HG03469 (cell line): ENCODE results near the gene NUDT14.

Experiments
- ATAC-seq: cut with Tn5 transposase; IDR thresholded peaks from one replicate; pipeline ENCODE4 v1.9.1; 2021; ENCODE audit warnings: mild to moderate bottlenecking, moderate library complexity, moderate number of reproducible peaks; ENCODE audit not compliant: unreplicated experiment

NUDT14 gene

DNA sequence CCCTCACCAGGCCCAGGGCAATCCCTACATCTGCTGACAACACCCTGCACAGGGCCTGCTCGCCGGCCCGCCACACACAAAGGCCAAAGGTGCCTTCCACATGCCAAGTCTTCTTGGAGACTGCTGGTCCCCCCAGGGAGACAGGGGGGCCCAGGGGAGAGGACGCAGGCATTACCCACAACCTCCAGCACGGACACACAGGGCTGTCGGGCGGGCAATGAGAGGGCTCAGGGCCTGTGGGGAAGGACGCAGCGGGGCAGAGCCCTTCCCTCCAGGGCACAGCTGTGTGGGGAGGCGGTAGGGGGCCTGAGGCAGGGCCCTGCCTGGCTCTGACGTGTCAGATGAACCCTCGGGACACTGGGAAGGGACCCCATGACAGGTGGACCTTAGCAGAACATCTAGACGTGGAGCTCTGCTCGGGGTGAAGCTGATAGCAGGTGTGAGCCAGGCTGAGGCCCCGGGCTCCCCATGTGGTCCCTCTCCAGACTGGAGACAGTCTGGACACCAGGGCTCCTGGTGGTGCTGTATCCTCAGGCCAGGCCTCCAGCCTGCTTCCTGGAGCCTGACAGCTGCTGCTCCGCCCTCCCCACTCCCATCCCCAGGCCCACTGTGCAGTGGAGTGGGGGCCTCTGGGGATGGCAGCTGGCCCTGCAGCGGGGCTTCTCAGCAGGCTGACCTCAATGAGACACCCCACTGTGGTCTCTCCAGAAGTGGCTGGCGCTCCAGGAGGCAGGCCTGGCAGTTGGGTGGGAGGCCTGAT is 31.6 kb upstream of the NUDT14 start:
- ATAC-seq: no peak

DNA sequence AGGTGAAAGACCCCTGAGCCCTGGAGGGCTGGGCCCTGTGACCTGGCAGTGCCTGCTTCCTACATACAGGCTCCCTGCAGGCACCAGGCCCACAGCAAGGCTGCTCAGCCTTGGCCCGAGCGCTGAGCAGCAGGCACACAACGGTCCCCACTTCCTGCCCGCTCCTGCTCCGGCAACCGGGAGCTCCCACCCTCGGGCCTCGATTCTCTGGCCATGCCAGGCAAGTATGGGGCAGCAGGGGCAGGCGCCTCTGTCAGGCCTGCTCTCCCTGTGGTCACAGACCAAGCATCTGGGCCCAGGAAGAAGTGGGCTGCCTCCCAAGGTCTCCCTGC is 30.6 kb upstream of the NUDT14 start:
- ATAC-seq: no peak

DNA sequence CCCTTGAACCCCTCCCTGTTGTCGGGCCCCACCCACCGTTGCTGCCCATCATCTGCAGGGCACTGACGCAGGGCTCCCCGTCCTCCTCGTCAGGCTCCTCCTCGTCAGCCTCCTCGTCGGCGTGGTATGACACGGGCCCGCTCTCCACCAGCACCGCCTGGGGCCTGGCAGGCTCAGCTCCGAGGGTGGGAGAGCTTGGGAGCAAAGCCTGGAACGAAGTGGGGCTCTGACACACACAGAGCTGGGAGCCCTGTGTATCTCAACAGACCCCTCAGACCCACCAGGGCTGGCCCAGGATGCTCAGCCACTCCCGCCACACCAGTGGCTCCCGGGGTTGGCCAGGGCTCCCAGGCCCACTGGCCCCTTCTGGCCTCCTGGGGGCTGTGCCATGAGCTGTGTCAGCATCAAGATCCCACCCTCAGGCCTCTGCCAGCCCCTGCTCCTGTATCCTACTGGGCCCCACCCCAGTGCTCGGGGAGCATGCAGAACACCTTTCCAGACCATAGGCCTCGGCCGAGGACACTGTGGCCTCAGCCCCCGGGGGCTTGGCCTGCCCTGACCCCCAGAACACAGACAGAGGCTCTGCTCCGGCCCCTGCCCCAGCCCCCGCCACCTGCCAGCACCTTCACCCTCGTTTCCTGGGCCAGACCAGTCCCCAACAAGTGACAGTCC is 30.1 kb upstream of the NUDT14 start:
- ATAC-seq: no peak

DNA sequence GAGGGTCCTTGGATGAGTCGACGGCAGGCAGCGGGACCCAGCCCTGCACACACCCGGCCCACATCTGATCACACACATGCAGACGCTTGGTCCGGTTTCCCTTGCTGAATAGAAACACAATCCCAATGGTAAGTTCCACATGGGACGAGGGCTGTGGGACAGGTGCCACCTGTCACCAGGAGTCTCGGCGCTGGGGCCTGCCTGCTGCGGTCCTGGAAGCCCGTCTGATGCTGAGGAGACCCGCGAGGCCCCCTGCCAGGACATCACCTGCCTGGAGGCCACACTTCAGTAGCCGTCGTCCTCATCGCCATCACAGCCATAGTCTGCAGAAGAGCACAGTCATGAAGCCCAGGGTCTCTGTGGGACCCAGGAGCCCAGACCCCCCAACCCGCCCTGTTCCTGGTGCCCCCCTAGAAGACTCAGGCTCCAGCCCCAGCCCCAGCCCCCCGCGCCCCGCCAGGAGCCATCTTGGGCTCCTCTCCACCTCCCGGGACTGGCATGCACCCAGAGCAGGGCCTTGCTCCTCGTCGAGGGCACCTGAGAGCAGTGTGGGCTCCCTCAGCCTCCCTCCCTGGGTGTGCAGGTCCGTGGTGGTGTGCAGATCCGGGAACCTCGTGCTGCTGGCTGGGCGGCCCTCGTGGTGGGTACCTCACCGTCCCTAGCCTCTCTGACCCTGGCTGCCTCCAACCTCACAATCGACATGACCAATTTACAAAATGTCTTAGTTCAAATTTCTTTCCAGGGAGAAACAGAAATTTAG is 29.3 kb upstream of the NUDT14 start:
- ATAC-seq: no peak

DNA sequence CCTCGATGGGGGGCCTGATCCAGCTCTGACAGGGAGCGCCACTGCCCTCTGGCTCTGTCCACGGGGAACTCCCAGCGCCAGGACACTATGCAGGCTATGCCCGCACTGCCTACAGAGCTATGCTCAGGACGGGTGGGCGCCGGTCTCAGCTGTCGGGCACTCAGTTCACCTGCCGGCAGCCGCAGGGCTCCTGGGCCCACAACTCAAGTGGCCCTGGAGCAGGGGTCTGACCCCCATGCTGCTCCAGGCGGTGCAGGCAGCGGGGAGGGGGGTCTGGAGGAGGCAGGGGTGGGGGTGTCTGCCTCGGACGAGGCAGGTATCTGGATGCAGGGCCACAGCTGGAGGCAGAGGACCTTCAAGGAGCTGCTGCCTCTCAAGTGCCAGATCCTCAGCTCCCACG is 28.5 kb upstream of the NUDT14 start:
- ATAC-seq: no peak

DNA sequence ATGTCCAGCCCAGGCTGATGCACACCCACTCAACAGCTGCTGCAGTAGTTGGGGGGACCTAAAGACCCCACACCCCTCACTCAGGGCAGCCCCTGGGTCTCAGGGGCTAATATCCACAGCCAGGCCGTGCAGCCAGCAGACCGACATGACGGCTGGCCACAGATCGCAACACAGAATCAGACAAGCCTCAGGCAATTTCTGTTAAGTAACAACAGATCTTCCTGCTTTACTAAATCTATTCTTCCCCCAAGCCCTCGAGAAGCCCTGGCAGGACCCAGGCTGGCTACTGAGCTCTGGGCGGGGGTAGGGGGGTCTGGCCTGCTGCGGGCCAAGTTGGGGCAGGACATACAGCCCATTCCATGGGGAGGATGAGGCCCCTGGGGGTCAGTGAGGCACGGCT is 28.0 kb upstream of the NUDT14 start:
- no peak for ATAC-seq

DNA sequence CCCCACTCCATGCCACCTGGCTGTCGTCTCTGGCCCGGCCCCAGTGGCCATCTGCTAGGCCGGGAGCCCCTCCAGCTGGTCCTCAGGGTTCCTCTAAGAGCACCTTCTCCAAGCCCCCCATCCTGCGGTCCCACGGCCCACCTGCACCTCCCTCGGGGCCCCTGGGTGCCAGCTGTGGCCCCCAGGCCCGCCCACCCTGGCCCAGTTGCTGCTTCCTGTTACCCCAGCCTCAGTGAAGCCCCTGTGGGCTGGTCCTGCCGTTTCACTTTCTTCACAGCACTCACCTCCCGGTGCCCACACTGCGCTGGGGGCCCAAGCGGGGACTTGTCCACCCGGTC is 27.6 kb upstream of the NUDT14 start:
- ATAC-seq: no peak

DNA sequence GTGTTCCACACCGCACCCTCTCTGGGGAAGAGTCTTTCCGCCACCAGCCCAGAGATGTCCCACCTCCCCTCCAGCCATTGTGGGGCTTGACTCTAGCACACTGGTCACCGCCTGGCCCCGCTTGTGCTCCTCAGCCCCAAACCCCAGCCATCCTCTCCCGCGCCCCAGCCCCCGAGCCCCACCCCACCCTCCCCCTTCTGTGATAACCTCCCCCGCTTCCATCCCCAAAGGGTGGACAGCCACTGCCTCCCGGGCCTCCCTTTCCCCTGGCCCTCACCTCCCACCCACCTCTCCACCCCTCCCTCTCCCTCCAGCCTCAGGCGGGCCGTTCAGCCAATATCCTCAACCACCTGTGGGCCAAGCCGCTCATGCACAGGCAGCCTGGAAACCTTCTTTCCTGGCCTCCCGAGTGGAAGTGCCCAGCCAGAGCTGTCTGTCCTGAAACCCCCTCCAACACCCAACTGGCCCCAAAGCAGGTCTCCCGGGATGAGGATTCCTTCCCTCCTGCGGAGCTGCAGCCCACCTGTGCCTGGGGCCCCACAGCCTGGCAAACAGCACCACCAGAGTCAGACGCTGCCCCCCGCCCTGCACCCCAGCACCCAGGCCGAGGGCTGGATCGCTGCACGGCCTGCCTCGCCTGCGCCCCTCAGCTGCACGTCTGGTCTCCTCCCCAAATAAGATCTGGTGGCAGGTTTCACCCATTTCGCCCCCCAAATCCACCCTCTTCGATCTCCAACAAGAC is 27.1 kb upstream of the NUDT14 start:
- ATAC-seq: no peak

DNA sequence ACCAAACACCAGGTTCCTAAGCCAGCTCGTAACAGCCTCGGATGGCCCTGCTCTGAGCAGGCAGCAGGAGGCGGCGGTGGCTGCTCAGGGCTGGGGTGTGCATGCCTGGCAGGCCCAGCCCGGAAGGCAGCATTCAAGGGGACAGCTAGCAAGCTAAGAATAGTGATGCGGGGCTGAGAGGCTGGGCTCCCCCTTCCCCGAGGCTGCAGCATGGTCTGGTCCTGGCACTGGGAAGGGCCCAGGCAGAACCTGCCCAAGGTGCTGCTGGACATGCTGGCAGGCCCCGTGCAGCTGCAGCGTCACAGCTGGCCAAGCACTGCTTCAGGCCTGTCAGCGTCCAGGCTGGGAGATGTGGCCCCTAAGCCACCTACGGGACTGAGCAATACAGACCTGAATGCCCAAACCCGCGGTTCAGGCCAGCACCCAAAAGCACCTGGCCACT is 26.4 kb upstream of the NUDT14 start:
- ATAC-seq: no peak

DNA sequence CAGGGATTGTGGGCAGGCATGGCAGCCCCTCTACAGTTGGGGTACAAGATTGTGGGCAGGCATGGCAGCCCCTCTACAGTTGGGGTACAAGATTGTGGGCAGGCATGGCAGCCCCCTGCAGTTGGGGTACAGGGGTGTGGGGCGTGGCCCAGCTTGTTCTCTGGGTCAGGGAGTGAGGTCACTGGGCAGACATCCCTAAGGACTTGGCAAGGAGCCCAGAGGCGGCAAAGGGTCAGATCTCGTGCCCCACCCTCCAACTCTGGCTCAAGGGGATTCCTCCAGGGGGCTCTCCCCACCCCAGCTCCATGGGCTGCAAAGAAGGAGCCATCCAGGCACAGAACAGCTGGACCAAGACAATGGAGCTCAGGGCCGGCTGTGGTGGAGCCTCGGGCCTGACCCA is 25.8 kb upstream of the NUDT14 start:
- no peak for ATAC-seq

DNA sequence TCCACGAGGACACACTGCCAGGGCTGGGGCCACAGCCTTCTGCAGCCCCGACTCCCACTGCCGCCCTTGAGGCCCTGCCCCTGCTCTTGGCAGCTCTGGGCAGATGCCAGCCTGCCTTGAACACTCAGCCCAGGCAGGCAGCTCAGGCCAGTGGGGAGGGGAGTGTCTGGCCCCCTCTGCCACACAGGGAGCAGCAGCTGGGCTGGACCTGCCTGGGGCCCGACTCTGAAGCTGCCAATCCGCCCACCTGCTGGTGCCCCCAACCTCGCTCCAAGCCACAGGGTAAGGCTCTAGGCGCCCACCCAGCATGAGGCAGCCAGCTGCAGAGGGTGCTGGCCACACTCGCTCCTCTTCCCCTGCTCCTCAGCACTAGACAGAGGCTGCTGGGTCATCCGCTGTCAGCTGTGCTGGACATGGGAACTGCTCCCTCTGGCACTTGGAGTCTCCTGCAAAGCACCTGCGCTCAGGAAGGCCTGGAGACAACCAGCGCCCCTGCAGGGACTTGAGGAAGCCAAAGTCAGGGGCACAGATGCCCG is 24.6 kb upstream of the NUDT14 start:
- ATAC-seq: no peak

DNA sequence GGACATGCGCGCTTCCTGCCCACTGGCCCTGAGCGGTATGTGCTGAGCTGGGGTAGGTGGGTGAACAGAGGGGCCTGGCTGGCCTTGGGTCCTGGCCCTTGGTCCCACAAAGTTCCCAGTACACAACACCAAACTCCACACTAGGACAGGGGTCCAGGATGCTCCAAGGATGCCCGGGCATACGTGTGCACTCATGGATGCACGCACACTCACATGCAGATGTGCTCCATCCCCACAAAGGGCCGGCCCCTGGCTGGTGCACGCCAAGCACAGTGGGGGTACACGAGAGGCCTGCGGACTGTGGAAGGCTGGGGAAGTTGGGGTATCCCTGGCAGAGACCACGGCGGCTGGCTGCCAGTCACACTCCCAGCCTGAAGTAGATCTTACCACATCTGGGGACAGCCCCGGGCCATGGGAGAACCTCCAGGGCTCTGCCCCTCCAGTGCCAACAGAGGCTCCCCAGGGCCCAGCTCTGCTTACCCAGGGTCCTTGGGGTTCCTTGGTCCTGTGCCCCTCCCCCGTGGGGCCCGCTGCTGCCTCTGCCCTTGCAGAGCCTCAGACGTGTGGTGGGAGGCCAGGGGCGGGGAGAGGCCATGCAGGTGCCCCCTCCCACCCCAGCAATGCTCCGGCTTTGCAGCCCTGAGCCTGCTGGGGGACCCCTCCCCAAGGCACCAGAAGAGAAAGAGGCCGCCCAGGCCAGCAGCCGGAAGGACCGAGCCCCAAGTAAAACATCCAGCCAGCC is 24.0 kb upstream of the NUDT14 start:
- ATAC-seq: no peak

DNA sequence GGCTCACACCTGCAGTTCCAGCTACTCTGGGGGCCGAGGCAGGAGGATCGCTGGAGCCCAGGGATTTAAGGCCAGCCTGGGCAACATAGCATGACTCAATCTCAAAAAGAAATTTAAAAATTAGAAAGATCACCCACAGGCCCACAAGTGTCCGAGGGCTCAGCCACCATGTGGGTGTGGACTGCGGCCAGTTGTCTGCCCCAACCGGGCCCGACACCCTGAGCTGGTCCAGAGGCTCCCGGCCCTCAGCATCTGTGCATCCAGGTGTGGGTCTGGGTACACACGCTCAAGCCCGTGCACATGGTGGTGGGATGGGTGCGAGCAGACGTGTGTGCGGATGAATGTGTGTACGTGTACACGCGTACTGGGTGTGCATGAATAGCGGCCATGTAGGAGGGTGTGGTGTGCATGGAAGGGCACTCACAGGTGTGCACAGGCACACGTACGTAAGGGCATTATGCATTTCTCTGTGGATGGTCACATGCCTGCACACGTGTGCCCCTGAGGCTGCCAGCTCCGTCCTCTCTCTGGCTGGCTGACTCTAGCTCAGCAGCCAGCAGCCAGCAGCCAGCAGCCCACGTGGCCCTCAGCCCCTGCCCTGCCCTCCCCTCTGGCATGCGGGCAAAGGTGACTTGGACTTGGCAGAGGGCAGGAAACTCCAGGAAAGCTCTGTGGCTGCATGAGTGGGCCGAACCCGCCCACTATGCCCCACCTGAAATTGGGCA is 23.3 kb upstream of the NUDT14 start:
- ATAC-seq: no peak

DNA sequence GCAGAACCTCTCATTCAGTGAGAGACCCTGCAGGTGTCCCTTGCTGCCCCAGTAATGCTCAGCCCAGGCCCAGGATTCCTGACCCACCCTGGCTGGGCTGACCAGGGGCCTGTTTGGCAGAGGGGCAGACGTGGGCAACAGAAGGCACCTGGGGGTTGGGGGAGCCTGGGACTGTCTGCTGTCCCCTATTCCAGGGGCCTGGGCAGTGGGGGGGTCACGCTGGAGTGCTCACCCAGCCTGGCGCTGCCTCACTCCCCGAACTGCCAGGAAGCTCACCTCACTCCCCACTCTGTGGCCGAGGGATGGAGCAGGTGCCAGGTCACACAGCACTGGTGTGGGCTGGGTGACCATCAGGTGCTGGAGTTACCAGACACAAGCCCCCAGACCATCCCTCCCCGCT is 22.6 kb upstream of the NUDT14 start:
- no peak for ATAC-seq

DNA sequence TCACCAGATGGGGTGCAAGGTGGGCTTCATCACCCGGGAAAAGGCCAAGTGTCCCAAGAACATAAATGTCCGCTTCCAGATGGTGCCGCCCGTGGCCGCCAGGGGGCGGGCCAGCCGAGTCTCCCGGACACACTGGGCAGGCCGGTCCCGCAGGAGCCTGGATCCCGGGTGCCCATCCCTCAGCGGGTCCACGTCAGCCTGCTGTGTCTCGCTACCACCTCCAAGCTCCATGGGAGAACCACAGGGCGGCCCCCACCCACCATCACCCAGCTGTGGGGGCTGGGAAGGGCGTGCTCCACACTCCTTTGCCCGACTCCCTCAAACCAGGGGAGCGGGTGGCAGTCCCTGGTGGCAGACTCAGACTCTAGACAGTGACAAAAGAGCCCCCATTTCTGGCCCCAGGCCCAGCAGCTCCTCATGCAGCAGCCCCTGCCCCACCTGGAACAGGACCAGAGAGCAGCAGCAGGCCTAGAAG is 22.0 kb upstream of the NUDT14 start:
- ATAC-seq: no peak

DNA sequence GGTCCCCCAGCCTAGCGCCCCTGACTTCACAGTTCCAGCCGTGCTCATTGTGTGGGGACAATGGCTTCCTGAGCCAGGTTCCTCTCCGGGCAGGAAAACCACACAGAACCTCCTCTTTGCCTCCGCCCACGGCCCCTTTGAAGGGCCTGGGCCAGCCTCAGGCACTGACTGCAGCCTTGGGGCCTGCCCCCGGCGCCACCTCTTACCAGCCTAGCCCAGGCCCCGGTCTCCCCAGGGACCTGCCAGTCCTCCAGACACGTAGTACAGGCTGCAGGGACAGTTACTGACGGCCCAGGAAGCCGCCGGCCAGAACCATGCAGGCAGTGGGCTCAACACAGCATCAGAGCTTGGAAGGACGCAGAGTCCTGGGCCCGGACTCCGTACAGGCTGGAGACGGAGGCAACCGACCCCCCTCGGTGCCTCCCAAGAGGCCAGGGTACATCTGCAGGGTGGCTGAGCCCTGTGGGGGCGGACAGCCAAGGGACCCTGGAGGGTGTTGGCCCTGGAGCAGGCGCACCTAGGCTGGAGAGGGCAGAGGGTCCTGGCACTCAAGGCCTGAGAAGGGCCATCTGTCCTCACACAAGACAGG is 20.9 kb upstream of the NUDT14 start:
- ATAC-seq: no peak

DNA sequence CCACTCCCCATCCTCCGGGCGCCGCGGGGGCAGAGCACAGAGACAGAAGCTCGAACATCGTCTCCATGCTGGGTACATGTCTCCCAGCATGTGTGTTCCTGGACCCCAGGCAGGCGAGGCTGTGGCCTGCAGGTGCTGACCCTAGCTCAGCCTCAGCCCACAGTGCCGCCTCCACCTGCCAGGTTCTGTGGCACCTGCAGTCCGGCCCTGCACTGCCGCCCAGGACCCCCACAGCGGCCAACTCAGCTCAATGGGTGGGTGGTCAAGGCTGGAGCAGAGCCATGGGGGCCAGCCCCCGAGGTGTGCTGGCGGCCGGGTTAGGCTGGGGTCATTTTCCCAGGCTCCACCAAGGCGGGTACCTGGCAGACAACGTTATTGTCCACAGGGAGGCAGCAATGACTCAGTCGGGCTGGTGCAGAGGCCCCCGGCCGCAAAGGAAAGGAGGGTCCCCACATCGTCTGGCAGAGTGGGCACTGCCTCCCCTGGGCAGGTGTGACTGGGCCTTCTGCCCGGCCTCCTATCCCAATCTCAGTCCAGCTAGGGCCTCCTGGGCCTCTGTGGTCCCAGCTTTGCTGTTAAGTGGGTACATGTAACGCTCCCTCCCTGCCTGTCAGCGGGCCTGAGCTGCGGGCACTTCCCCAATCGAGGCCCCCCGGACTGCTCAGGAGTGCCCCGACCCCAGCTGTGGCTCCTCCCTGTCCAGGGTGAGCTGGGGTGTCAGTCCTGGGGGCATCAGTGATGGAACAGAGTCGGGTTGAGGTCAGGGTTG is 20.2 kb upstream of the NUDT14 start:
- no peak for ATAC-seq

DNA sequence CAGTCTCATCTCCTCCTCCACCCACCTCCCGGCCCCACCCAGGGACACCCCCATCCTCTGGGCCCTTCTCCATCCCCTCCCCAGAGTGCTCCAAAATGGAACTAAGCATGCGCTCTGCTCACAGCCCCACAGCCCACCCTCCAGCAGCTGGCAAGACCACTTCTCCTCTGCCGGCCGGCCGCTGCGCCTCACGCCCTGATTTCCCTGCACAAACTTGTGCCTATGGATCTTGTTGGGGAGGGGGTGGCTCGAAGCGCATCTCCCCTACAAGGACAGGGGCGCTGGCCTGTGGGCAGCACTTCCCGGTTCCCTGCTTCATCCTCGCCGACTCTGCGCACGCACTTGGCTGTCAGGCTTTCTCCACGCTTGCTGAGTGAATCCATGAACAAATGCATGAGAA is 19.5 kb upstream of the NUDT14 start:
- ATAC-seq: no peak

DNA sequence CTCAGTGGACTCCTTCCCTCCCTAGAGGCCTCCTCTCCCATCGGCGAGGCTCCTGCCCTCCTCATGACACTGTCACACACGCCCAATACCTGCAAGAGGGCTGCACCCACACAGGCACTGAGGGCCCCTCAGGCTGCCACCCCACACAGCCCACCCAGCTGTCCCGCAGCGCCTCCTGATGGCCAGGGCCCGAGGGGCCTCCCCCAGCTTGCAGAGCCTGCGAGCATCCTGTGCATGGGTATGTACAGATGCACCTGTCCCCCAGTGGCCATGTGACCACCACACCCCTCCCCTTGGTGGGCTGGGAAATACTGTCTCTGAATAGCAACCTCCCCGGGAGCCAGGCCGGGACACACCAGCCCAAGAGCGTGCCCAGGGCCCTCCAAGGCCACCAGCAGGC is 19.0 kb upstream of the NUDT14 start:
- ATAC-seq: no peak
